ENCODE data around the gene B3GNT9.
A peak's percentile ranks its signal among the peaks of the same experiment; 100 is the strongest.

Gene B3GNT9

DNA sequence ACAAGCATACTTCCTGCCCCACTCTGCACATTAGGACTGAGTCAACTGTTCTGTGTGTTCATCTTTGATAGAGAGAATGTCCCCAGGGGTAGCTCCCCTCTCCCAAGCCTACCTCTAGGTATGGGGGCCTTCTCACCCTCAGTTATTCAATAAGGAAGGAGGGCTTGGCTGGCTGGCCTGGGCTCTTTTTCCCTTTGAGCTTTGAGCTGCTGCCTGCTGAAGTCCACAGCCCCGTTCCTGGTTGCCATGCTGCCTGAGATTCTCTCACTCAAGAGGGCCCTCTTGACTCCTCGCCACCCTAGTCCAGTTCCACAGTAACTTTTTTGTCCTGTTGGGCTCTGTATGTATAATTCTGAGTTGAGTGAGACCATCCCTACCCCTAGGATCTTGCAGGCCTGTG is 5.1 kb downstream of the B3GNT9 start:
- no peak overlapping the region for H3K4me3 ChIP-seq (replicated peaks; ENCODE audit: low read depth, low read length)
- TF ChIP-seq, protein P1, sequence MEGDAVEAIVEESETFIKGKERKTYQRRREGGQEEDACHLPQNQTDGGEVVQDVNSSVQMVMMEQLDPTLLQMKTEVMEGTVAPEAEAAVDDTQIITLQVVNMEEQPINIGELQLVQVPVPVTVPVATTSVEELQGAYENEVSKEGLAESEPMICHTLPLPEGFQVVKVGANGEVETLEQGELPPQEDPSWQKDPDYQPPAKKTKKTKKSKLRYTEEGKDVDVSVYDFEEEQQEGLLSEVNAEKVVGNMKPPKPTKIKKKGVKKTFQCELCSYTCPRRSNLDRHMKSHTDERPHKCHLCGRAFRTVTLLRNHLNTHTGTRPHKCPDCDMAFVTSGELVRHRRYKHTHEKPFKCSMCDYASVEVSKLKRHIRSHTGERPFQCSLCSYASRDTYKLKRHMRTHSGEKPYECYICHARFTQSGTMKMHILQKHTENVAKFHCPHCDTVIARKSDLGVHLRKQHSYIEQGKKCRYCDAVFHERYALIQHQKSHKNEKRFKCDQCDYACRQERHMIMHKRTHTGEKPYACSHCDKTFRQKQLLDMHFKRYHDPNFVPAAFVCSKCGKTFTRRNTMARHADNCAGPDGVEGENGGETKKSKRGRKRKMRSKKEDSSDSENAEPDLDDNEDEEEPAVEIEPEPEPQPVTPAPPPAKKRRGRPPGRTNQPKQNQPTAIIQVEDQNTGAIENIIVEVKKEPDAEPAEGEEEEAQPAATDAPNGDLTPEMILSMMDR (IDR thresholded peaks at IDR 0.05; ENCODE audit: low read length, missing control alignments): no peak
- DNase-seq (ENCODE audit: low read depth): no peak

DNA sequence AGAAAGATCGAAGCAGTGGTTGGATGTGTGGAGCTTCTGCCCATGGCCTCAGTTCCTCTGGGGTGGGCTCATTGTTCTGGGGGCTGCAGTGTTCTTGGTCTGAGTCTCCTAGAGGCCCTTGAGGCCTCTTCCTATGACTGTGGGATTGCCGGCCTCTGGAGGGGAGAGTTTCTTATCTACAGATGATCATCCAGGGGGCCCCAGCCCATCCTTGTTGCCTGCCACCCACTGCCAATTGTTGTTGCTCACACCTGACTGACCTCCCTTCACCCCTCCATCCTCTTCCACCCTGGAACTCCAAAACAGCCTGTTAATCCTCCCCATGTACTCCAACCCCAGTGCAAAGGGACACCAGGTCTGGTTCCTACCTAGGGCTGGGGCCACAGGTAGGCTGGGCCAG is 5.9 kb downstream of the B3GNT9 start:
- no peak for DNase-seq (ENCODE audit: low read depth)
- TF ChIP-seq, protein P1 (IDR thresholded peaks at IDR 0.05; ENCODE audit: low read length, missing control alignments): no peak
- no peak overlapping the region for H3K4me3 ChIP-seq (replicated peaks; ENCODE audit: low read depth, low read length)

DNA sequence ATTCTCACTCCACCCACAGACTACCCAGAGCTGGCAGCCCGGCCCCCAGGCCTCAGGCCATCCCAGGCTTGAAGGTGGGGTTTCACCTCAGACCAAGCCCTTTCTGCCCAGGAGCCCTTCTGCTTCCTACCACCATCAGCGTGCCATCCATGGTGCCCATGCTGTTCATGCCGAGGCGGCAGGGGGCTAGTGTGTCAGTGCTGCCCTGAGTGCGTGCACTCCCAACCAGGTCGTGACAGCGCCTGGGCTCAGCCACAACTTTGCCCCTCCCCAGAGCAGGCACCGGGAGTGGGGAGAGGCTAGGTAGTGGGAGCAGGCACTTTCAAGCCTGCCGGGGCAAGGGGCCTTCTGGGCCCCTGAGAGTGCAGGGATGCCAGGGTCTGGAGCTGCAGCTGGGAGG is 8.5 kb downstream of the B3GNT9 start:
- DNase-seq (ENCODE audit: low read depth): no peak
- TF ChIP-seq, protein P1 (IDR thresholded peaks at IDR 0.05; ENCODE audit: low read length, missing control alignments): no peak
- H3K4me3 ChIP-seq (replicated peaks; ENCODE audit: low read depth, low read length): no peak overlapping the region

DNA sequence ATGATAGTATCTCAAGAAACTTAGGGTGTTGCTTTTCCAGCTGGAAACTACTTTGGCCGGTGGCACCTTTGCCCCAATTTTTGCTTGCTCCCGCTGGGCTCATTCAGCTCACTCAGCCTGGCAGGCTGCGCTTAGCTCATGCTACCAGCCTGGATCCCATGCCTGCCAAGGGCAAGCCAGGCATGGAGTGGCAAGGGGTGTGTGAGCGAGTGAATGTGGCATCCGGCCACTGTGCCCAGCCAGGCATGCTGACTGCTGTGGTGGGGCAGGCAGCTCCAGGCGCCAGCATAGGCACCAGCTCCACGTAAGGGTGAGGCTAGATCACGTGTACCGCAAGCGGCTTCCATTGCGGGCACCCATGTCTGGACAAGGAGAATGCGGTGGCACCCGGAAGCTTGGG is 9.4 kb downstream of the B3GNT9 start:
- TF ChIP-seq, protein P1 (IDR thresholded peaks at IDR 0.05; ENCODE audit: low read length, missing control alignments): no peak
- H3K4me3 ChIP-seq (replicated peaks; ENCODE audit: low read depth, low read length): no peak overlapping the region
- DNase-seq (ENCODE audit: low read depth): no peak

DNA sequence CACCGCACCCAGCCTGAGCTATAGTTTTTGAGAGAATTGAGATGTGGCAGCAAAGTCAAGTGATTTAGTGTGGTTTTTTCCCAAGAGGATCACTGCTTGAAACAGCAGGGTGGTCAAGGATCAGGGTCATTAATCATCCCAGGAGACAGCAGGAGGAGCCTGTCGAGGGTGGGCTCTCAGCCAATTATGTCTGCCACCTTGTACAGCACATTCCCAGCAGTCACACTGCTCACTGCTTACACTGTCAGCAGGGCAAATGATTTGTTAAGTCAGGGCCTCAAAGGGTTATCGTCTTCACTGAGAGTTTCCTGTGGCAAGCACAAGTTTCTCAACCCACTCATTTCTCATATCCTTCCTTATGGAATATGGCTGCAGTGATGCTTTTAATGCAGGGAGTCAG is 13.2 kb downstream of the B3GNT9 start:
- no peak overlapping the region for H3K4me3 ChIP-seq (replicated peaks; ENCODE audit: low read depth, low read length)
- peak; percentile 71 for DNase-seq (ENCODE audit: low read depth)
- TF ChIP-seq, protein P1 (IDR thresholded peaks at IDR 0.05; ENCODE audit: low read length, missing control alignments): no peak

DNA sequence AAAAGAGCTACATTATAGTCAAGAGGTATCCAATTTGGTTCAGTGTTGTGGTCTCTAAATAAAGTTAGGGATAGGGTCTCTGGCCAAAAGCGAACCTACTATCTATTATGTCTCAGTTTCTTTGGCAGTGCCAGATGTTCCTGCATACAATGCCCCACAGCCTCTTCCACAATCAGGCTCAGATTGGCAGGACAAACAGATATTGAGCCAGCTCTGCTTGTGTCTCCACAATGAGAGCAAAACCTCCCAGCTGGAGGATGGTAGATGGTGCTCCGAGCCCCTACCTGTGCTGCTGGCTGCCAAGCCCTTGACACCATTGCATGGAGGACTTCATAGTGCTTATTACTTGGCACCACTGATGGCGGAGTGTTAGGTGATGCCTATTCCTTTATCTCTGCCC is 21.4 kb downstream of the B3GNT9 start:
- TF ChIP-seq, protein P1 (IDR thresholded peaks at IDR 0.05; ENCODE audit: low read length, missing control alignments): no peak
- no peak overlapping the region for H3K4me3 ChIP-seq (replicated peaks; ENCODE audit: low read depth, low read length)
- DNase-seq (ENCODE audit: low read depth): no peak

DNA sequence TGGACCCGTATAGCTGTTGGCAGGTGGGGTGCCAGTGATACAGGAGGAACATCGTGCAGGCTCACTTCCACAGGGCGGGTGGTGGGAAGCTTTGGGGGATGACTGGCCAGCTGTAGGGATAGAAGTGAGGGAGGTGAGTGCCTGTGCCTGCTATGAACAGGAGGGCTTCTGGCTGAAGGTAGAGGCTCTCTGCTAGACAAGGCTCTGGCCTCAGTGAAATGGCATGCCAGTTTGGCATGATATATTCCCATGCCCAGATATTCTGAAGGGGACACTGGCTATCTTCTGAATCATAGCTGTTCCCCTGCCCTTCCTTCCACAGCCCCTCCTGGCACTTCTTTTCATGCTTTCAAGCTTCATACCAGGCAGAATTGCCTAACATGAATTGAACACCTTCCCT is 21.9 kb downstream of the B3GNT9 start:
- no peak overlapping the region for H3K4me3 ChIP-seq (replicated peaks; ENCODE audit: low read depth, low read length)
- TF ChIP-seq, protein P1 (IDR thresholded peaks at IDR 0.05; ENCODE audit: low read length, missing control alignments): no peak
- DNase-seq (ENCODE audit: low read depth): no peak

All from fibroblast of pulmonary artery (primary cell).